Stimulated activated CD8-positive, alpha-beta memory T cell treated with anti-CD3 and anti-CD28 coated beads, Interleukin-7, amount 100 ng/mL, for 48 hours (primary cell): ENCODE results near the gene GRAMD1A.
"Not testable (repeated sequence)": the region's sequence is repeated elsewhere in the genome, so short reads cannot be mapped to it uniquely, and the experiment has no call there.

Experiments
- DNase-seq, 2 donors: peaks; one replicate each; pipeline ENCODE4 v3.0.0-alpha.2; 2020; ENCODE audit warnings: low read depth in 1 of 2; ENCODE audit errors: extremely low read depth in 1 of 2

GRAMD1A gene

DNA sequence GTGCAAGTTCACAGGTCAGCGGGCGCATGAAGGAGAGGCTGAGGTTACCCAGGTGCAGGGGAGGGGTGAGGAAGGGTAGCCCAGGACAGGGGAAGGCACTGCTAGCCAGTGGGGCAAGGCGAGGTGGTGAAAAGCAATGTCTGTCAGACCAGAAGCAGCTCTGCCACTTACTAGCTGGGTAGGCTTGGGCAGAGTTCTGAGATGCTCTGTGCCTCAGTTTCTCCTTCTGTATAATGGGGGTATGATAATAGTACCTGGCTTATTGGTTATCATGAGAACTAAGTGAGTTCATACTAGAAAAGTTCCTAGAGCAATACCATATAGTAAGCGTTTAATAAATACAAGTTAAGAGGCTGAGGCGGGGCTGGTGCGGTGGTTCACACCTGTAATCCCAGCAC is 15.8 kb downstream of the GRAMD1A start:
- no peak for DNase-seq

DNA sequence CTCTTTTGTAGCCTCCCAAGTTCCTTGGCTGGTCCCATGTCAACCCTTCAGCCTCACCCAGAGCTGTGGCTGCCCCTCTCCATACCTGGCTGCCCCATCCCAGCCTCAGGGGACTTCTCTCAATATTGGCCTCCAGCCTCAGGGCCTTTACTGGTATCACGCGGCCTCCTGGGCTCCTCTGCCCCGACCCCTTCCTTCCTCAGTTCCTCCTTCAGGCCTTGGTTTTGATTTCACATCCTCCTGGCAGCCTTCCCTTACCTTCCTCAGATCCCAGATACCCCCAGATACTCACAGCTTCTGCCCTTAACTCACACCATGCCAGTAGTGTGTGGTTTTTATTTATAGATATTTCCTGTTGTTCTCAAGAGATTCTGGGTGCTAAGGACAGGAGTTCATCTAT is 17.4 kb downstream of the GRAMD1A start:
- no peak for DNase-seq

DNA sequence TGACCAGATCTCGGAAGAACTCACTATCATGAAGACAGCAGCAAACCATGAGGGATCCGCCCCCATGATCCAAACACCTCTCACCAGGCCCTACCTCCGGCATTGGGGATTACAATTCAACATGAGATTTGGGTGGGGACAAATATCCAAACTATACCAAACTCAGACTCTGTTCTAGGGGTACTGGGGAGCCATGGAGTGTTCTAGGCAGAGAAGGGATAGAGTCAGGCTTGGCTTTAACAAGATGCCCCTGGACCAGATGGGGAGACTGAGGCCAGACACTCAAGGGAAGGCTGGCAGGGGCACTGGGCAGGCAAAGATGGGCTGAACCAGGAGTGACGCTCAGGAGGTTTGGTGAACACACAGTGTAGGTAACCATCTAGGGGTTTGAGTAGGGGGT is 18.3 kb downstream of the GRAMD1A start:
- DNase-seq = no peak

DNA sequence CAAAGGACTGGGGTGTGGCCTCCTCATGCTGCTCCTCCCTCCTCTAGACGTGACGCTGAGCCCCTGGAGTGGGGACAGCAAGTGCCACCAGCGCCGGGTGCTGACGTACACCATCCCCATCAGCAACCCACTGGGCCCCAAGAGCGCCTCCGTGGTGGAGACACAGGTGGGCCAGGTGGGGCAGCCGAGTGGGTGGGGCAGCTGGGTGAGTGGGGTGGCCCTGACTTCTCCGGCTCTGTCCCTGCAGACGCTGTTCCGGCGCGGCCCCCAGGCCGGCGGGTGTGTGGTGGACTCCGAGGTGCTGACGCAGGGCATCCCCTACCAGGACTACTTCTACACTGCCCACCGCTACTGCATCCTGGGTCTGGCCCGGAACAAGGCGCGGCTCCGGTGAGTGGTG is 19.0 kb downstream of the GRAMD1A start:
- no peak for DNase-seq

DNA sequence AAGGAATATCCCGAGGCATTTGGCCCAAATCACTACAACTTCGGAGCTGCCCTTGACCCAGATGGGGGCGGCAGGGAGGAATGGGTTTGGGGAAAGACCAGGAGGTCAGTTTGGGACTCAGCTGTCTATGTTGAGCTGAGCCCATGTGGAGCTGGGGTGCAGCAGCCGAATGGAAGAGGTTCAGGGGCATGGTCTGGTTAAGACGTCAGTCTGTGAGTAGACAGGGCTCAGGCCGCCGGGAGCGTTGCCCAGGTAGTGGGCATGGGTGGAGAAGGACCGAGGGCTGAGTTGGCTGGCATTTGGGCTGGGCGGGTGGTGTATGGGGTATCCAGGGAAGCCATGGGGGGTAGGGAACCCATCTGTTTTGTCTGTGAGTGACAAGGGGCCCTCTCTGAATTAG is 20.9 kb downstream of the GRAMD1A start:
- no peak for DNase-seq

DNA sequence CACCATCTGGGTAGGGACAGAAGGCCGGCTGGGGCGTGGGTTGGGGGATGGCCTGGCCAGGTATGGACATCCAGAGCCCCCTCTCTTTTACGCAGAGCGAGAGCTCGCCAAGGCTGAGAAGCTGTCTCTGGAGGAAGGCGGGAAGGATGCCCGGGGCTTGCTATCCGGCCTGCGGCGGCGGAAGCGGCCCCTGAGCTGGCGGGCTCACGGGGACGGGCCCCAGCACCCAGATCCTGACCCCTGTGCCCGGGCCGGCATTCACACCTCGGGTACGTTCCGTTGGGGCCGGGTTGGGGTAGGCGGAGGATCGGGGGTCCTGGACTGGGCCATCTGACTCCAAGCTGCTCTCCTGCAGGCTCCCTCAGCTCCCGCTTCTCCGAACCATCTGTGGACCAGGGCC is 21.5 kb downstream of the GRAMD1A start:
- no peak for DNase-seq

DNA sequence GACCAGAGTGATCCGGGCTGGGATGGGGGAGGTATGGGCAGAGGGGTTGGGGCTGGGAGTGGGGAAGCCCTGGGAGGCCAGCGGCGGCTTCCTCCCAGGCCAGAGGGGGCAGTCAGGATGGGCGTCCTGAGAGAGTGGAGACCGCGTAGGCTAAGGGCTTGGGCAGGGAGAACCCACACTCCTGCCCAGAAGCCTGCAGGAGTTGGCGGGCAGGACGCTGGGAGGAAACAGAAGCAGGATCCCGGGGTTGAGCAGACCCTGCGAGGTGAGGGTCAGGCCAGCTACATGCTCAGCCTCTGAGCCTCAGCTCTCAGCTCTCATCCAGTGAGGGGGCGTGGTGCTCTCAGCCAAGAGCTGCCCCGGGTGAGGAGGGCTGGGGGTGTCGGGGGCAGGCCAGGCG is 22.3 kb downstream of the GRAMD1A start:
- no peak for DNase-seq

DNA sequence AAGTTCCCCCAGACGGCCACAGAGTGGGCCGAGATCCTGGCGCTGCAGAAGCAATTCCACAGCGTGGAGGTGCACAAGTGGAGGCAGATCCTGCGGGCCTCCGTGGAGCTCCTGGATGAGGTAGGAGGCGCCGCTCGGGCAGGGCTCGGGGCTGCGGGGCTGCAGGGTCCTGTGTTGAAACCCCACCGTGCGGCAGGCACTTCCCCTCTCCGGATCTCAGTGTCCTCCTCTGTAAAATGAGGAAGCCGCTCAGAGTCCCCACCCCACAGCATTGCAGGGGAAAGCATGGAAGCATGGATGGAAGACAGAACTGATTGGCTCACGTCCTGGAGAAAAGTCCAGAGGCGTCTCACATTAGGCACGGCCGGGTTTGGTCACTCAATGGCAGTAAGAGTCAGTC is 23.3 kb downstream of the GRAMD1A start:
- DNase-seq = no peak

DNA sequence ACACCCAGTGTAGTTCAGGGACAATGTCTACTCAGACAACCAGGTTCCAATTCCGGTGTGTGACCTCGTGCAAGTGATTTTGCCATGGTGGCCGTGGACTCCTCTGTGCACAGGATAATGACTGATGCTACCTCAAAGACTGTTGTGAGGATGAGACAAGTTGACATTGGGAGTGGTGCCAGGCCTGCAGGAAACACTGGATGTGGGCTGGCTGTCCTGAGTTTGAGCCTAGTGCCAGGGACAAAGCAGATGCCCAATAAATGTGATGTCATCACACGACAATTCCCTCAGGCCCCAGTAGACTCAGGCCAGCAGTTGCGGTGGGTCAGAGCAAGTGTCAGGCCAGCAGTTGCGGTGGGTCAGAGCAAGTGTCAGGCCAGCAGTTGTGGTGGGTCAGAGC is 24.0 kb downstream of the GRAMD1A start:
- DNase-seq = no peak

DNA sequence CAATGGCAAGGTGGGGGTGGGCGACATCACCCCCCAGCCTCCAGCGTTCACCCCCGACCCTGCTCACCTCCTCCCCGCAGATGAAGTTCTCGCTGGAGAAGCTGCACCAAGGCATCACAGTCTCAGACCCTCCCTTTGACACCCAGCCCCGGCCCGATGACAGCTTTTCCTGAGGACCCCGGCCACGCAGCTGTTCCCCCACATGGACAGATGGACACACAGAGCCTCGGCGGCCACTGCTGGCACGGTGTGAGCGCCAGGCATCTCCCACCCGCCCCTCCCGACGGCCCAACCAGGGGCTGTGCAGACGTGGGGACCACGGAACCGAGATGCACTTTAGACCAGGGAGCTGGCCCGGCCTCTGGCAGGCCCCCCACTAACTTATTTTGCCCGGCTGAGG is 25.8 kb downstream of the GRAMD1A start:
- DNase-seq = no peak

DNA sequence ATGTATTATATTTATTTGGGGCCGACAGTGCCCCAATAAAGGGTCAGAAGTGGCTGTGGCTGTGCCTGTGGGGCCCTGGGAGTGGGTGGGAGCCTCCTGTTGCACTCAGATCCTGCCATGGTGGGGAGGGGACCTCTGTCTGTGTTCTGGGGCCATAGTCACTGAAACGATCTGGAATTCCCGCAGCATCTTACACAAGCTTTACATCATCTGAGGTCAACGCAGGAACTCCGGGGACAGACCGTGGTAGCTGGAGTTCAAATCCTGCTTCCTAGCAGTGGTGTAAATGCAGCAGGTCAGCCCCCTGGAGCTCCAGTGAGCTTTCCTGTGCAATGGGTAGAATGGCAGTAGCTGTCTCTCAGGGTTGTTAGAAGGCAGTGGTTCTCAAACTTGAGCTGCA is 26.3 kb downstream of the GRAMD1A start:
- no peak for DNase-seq

DNA sequence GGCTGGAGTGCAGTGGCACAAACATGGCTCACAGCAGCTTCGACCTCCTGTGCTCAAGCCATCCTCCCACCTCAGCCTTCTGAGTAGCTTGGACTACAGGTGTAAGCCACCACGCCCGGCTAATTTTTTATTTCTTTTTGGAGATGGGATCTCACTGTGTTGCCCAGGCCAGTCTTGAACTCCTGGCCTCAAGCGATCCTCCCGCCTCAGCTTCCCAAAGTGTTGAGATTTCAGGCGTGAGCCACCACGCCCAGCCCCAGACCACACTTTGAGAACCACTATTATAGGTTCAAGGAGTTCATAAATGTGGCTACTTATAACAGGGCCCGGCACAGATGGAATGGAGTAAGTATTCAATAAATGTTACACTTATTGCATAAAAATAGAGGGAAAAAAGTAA is 26.9 kb downstream of the GRAMD1A start:
- no peak for DNase-seq

DNA sequence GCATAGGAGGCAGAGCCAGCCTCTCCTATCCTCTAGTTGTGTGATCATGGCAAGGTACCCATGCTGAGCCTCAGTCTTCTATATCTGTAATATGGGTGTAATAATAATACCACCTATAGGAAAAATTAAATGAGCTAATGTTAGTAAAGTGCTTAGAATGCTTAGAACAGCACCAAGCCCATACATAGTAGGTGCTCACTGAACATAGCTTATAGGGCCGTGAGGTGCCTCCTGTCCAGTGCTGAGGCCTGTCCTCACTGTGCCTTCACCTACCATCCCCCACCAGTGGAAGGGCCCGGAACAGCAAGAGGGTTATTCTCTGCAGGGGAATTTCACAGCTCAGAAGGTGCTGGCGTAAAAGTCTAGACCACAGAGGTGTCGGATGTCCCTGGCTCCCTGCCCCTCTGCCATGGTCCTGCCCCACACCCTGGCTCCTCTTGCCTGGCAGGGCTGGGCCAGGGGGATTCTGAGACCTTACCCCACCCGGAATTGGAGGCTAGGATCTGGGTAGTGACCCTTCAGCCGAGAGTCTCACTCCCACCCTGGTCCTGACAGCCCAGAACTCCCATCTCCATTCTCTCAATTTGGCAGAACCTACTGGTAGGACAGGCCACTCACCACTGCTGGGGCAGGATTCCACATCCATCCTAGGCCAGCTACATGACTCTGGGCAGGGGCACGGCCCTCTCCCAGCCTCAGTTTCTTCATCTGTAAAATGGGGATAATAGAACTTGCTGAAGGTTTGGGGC is 27.9 kb downstream of the GRAMD1A start:
- no peak for DNase-seq

DNA sequence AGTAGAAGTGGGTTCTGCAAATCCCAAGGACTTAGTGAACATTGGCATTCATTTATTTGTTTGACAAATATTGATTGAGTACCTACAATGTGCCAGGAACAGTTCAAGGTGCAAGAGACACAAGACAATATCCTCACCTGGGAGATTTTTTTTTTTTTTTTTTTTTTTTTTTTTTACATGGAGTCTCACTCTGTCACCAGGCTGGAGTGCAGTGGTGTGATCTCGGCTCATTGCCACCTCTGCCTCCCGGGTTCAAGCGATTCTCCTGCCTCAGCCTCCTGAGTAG is 28.4 kb downstream of the GRAMD1A start:
- not testable (repeated sequence) for DNase-seq

DNA sequence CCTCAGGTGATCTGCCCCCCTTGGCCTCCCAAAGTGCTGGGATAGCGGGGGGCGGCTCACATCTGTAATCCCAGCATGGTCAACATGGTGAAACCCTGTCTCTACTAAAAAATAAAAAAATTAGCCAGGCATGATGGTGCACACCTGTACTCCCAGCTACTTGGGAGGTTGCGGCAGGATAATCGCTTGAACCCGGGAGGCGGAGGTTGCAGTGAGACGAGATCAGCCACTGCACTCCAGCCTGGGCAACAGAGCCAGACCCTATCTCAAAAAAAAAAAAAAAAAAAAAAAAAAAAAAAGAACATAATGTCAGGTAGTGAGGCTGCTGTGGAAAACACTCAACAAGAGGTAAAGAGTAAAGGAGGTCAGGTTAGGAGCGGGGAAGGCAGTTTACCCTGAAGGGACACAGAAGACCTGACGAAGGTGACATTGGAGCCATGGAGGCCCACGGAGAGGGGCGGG is 29.2 kb downstream of the GRAMD1A start:
- not testable (repeated sequence) for DNase-seq

DNA sequence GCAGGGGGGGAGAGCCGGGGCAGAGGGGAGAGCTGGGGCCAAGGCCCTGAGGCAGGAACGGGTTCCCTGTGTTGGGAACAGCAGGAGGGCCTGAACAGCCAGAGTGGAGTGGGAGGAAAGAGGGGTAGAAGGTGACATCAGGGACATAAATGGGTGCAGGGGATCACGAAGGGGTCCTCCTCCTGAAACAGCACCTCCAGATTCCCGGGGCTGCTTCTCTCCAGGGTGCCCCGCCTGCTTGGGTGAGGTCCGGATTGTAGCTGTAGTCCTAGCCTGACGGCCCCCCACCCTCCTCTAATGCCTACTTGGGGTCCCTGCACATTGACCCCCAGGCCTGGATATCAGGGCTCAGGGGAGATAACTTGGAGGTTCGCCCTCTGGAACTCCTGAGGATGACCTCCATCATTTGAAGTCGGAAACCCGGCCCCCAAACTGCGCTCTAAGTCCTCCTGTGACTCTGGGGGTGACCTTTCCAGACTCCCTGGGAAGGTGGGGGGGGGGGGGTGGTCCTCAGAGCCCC is 29.7 kb downstream of the GRAMD1A start:
- no peak for DNase-seq

DNA sequence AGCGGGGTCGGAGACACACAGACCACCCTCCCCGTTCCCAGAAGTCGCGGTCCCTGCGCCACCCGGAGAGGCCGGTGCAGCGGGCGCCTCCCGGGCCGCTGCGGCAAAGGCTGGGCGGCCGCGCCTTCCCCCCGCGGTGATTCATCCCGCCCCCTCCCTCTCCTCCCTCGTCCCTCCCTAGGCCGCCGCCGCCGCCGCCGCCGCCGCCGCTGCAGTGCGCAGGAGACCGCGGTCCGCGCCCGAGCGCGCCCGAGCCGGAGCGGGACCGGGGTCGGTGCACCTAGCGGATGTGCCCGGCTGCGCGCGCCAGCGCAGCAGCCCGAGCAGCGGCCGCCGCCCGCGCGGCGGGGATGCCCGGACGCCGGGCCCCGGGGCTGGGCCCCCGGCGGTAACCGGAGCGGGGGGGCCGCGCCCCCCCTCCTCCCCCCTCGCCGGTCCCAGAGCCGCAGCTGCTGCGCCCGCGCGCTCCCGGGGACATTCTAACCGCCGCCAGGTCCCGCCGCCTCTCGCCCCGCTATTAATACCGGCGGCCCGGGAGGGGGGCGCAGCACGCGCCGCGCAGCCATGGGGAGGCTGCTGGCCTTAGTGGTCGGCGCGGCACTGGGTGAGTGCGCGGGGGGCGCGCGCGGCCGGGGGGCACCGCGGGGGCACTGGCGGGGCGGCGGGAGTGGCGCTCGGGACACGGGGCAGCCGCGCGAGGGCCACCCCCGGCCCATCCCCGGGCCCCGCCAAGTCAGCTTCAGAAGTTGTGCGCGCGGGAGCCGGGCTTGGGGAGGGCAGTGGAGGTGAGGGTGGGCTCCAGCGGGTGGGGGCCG is 30.3 kb downstream of the GRAMD1A start, which contains the start of gene SCN1B:
Gene SCN1B, plus strand, starts transcription at position 214 of the 815 bp plus-strand sequence. Its CDS starts 351 bp downstream, at position 565.
- peak; percentile 45 to 58 for DNase-seq

DNA sequence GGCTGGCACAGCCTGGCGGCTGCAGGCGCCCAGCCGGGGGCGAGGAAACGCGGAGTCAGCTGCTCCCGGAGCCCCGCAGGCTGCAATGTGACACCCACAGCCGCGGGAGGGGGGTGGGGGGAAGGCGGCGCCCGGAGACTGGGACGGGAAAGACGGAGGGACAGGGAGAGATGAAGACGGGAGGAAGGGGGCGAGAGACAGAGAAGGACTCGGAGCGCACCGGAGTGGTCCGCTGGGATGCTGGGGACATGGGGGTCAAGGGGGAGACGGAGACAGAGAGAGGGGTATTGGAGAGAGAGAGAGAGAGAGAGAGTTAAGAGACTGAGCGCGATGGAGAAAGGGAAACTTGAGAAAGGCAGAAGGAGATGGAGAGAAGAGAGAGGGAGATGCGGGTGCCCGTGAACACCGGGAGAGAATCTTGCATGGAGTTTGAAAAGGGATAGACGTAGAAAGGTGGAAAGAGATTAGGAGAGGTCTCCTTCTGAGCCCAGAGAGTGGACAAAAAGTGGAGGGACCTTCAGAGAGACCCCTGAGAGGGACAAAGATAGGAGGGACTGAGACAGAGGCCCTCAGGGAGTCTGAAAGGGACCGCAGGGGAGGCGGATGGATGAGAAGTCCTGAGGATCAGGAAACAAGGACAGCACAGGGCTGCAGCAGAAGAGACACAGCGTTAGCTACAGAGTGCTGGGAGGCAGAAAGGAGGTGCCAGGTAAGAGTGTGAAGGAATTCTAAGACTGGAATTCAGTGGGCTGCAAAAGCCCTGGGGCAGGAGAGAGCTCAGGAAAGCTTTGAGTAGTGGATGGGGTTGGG is 31.2 kb downstream of the GRAMD1A start:
- DNase-seq = no peak

DNA sequence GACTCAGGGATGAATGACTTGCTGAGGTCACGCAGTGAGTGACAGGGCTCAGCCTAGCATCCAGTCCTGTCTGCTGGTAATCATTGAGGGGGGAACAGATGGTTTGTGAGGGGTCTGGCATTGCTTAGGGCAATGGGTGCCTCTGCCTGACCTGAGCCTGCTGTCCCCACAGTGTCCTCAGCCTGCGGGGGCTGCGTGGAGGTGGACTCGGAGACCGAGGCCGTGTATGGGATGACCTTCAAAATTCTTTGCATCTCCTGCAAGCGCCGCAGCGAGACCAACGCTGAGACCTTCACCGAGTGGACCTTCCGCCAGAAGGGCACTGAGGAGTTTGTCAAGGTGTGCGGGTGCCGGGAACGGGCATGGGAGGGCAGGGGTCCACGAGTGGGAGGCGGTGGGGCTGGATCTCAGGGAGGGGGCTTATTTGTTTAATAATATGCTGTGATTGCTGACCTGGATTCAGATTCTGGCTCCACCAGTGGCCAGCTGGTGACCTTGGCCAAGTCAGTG is 32.3 kb downstream of the GRAMD1A start:
- DNase-seq = no peak

DNA sequence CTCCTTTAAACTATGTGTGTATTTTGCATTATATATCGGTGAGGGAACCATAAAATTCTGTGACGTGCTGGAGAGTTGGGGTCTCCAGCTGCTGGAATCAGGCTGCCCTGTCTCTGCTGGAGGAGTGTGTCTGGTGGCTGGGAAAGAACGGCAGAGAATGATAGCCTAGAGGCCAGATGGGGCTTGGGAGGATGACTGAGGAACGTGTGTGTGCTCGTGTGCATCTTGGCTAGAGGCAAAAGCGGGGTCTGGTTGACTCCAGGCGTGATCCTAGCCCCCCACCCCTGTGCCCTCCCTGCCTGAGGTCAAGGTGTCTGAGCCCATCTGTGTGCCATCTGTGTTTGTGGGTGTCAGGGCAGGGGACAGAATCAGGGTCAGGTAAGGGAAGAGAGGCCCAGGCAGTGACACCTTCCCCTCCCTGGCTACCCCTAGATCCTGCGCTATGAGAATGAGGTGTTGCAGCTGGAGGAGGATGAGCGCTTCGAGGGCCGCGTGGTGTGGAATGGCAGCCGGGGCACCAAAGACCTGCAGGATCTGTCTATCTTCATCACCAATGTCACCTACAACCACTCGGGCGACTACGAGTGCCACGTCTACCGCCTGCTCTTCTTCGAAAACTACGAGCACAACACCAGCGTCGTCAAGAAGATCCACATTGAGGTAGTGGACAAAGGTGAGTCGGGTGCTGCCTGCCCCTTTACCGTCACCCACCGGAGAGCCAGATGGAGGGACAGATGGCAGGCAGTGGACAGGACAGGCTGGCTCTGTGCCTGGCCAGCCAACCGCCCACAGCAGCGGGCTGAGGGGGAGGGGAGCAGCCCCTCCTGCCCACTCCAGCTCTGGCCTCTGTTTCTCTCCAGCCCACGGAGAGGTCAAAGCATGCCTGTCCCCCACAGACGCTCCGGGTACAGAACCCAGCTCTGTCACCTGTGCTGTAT is 33.2 kb downstream of the GRAMD1A start:
- no peak for DNase-seq
